Activated CD8-positive, alpha-beta memory T cell treated with anti-CD3 and anti-CD28 coated beads for 36 hours (primary cell): ENCODE results near the gene ITGAX. TPM values are rescaled to one million over a fixed set of nuclear protein-coding genes. Genes with fewer than 3 reads are reported as not detected.
"Not testable (repeated sequence)": the region's sequence is repeated elsewhere in the genome, so short reads cannot be mapped to it uniquely, and the experiment has no call there.

Source experiments
- CTCF ChIA-PET: fragments of 350-600 bp; sonication (Branson Sonifier 250); formaldehyde crosslinking; loops from one replicate; lab custom pipeline; 2021; ENCODE audit warnings: antibody characterized with exemption; lab: Charles Lee
- POLR2A ChIA-PET: fragments of 350-600 bp; sonication (Branson Sonifier 250); formaldehyde crosslinking; loops from one replicate; lab custom pipeline; 2021; ENCODE audit warnings: antibody characterized with exemption; lab: Charles Lee
- total RNA-seq, 2 experiments: library from RNA; stranded (reverse); gene quantifications; one replicate each; pipeline ENCODE4 v1.2.3, GENCODE V29; 2021

The ITGAX gene
- total RNA-seq, 2 experiments from 2014 or later: 4.3 to 5.3 TPM

DNA sequence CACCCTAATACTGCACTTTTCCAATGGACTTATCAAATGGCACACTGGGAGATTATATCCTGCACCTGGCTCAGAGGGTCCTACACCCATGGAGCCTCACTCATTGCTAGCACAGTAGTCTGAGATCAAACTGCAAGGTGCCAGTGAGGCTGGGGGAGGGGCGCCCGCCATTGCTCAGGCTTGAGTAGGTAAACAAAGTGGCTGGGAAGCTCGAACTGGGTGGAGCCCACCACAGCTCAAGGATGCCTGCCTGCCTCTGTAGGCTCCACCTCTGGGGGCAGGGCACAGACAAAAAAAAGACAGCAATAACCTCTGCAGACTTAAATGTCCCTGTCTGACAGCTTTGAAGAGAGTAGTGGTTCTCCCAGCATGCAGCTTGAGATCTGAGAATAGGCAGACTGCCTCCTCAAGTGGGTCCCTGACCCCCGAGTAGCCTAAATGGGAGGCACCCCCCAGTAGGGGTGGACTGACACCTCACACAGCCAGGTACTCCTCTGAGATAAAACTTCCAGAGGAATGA is 16.8 kb upstream of the ITGAX start:
- POLR2A ChIA-PET: not testable (repeated sequence)
- CTCF ChIA-PET: interaction anchor here (0.6 kb wide), 1 partner anchor 22 kb away, joined by 3 read pairs; no protein-coding TSS in a partner anchor

DNA sequence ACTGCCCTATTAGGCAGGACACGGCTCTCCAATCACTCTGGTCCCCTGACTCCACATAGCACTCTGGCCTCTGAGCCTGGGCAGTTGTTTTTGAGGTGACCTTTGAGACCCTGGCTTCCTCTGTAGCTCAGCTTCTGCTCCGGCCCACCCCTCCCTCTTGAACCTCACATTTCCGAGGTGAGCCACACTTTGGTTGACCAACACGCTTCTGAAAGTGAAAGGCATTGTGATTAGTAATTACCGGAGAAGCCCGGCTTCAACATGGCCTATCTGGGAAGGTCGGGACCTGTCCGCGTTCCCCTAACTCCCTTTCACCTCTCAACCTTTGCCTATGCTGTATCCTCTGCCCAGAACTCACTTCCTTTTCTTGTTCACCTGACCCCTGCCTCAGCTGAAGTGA is 10.3 kb upstream of the ITGAX start:
- CTCF ChIA-PET: interaction anchor here (0.7 to 1.7 kb wide), 2 partner anchors 13 to 237 kb away, joined by 3 to 4 read pairs; no protein-coding TSS in a partner anchor
- POLR2A ChIA-PET: no interaction called here

DNA sequence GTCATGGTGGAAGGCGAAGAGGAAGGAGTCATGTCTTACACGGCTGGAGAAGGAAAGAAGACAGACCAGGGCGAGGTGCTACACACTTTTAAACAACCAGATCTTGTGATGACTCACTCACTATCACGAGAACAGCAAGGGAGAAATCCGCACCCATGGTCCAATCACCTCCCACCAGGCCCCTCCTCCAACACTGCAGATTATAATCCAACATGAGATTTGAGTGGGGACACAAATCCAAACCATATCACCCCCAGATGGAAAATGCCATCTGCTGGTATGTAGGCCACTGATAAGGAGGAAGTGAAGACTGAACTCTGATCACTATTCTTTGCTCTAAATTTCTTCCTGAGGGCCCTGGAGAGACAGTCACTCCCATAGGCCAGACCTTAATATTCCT is 7.5 kb upstream of the ITGAX start:
- CTCF ChIA-PET: interaction anchor here (1.2 kb wide), 1 partner anchor 36 kb away, joined by 3 read pairs; no protein-coding TSS in a partner anchor
- POLR2A ChIA-PET: no interaction called here

DNA sequence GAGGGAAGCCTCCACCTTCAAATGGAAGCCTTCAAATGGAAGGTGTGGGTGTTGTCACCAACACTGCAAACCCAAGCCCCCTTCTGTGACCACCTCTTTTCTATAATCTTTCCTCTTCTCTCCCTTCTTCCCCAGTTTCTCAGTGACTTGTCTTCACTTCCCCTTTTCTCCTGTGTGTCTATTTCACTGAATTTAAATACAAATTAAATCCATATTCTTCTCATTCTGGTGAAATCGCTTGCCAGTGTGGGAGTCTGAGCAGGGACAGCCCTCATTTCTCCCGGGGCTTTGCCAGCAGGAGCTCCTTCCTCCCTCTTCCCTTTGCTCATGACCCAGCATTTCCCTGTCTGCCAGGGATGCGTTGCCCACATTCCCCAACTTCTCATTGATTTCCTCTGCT is 6.4 kb upstream of the ITGAX start:
- POLR2A ChIA-PET: no interaction called here

DNA sequence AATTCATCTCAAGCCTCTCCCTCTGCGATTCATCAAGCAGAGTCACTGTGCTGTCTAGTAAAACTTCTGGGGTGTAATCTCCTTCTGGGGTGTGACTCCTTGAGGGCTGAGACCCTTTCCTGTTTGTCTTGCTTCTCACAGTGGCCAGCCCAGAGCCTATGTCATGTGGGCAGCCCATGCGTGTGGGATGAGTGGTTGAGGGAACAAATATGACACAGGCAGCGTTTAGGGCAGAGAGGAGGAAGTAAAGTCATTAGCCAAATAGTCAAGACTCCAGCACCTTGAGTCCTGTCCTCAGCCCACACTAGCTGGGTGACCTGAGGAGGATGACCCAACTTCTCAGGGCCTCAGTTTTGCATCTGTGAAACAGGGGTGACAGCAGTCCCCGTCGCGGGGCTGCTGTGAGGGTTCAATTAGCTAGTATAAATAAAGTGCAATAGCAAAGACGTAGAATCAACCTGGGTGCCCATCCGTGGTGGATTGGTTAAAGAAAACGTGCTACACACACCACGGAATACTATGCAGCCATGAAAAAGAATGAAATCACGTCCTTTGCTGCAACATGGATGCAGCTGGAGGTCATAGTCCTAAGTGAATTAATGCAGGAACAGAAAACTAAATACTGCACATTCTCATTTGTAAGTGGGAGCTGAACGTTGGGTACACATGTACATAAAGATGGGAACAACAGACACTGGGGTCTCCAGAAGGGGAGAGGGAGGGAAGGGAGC is 4.5 kb upstream of the ITGAX start:
- ChIA-PET POLR2A (no interaction called here), CTCF (no interaction called here)

More for the DNA sequence above, 6.4 kb upstream of the ITGAX start:
- CTCF ChIA-PET: interaction anchor here (1.2 kb wide), 1 partner anchor 35 kb away, joined by 3 read pairs; no protein-coding TSS in a partner anchor

DNA sequence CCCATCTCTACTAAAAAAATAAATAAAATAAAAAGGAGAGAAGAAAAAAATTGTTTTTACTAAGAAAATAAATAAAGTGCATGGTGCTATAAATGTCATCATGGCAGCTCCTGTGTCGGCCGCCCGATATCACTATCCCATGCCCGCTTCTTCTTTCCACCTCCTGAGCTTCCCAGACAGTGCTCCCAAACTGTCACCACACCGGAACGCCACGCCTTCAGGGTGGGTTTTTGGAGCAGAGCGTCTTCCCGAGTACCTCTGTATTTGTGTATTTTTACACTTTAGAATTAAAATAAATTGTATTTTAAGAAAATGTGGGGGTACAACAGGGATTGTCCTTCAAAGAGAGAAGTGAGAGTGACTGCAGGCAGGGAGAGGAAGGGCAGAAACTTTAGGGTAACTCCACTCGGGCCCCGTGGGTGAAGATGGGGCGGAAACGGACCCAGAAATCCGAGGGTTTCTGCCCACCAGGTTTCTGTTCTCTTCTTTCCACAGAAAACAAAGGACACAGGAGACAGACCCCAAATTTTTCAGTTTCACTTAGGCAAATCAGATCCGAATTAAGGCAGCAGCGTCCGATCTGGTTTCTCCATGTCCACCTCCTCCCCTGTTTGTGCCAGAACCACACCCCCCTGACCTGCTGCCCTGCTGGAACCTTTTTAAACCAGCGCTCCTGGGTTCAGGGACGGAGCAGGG is 3.6 kb upstream of the ITGAX start:
- ChIA-PET CTCF (interaction anchor here (1.1 kb wide), 1 partner anchor 172 kb away, joined by 4 read pairs; the partner anchor contains the start of gene FUS), POLR2A (interaction anchor here (1.0 kb wide), 1 partner anchor 160 kb away, joined by 3 read pairs; no protein-coding TSS in a partner anchor)

DNA sequence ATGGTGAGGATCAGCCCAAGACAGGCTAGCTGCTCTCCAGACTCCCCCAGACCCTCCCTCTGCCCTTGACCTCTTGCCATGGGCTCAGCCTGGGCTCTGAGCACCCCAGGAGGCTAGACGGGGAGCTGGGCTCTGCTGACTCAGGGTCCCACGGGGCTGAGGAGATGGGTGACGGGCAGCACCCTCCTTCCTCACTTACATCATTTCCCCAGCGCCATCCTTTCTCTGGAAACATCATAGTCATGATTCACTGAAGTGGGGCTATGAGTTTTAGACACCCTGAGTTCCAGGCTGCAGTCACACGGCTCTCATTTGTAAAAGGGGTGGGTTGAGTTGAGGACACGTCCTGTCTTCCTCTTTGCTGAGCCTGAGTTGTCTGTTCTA is 3.0 kb upstream of the ITGAX start:
- ChIA-PET CTCF (interaction anchor here (1.1 kb wide), 1 partner anchor 172 kb away, joined by 4 read pairs; the partner anchor contains the start of gene FUS), POLR2A (interaction anchor here (0.6 to 1.0 kb wide), 2 partner anchors 100 to 160 kb away, joined by 3 read pairs; no protein-coding TSS in a partner anchor)

DNA sequence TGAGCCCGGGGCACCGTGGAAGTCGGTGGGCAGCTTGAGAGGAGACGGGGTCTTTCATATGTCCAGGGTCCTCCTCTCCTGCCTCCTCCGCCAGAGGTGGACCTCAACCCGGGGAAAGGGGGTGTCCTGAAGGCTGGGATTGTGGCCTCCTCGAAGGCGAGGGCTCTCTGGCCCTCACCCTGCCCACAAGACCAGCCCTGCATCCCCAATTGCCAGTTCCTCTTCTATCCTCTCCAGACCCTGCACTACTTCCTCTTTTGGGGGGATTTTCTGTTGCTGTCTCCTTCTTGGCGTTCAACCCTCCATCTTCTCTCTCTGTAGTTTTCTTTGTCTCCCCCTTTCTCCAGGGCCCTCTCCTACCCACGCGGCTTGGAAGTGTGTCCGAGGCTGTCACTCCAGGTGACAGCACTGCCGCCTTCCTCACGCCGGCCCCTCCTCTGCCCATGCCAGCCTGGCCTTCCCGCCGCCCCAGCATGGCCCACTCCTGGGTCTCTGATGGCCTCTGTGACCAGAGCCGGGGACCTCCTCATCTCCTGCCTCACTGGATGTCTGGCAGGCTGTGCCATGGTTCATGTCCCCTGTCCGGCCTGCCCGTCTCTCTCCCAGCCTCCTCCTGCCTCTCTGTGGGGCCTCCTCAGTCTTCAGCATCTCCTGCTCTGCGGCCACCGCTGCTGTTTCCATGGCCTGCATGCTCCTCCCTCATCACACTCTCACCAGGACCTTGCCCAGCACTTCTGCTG is 2.4 kb upstream of the ITGAX start:
- POLR2A ChIA-PET: interaction anchor here (0.6 to 1.0 kb wide), 2 partner anchors 100 to 161 kb away, joined by 3 read pairs; no protein-coding TSS in a partner anchor
- CTCF ChIA-PET: interaction anchor here (0.9 to 1.1 kb wide), 2 partner anchors 17 to 173 kb away, joined by 3 to 4 read pairs; partner anchors contain the start of gene FUS

DNA sequence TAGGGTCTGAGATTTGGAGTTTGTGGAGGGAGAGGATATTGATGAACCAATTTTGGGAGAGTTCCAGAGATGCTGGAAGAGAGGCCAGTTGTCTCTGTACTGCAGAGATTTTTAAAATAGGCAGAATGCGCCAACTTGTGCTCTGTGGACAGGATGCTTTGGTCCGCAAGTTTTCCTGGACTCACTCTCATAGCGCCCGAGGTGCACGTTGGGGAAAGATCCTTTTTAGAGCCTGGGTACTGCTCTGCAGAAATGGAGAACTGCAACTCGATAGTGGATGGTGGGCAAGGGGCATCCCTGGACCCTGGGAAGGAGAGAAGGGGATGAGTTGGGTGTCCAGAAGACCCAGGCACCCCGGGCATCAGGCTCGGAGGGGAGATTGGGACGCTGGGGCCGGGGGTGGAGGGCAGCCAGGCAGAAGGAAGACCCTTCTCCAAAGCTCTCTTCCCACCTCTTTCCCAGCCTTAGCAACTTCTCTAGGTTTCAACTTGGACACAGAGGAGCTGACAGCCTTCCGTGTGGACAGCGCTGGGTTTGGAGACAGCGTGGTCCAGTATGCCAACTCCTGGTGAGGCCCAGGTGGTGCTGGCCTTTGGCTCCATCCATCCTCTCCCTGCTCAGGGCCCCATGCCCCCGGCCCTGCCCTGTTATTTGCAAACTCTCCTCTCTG is 590 bp downstream of the ITGAX start:
- CTCF ChIA-PET: no interaction called here

DNA sequence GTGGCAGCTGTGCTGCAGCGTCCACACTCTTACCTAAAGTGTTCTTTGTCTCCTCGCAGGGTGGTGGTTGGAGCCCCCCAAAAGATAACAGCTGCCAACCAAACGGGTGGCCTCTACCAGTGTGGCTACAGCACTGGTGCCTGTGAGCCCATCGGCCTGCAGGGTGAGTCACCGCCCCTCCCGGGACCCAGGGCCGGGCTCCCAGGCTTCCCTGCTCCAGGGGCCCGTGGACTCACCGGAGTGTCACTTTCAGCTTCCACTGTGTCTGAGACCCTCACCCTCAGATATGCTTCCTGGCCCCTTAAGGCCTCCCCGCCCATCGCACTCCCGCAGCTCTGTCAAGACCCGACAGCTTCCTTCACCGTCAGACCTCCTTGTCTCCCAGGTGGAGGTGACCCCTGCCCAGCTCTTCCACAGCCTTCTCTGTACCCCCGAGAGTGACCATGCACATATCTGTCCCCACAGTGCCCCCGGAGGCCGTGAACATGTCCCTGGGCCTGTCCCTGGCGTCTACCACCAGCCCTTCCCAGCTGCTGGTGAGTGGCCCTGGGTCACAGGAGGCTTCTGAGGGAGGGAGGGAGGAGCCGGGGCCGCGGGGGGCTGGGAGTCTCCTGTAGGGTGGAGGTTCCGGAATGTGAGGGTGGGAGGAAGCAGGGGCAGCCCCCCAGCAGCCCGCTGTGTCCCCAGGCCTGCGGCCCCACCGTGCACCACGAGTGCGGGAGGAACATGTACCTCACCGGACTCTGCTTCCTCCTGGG is 1.8 kb downstream of the ITGAX start:
- POLR2A ChIA-PET: interaction anchor here (0.6 kb wide), 1 partner anchor 144 kb away, joined by 4 read pairs; no protein-coding TSS in a partner anchor
- CTCF ChIA-PET: interaction anchor here (0.7 to 0.9 kb wide), 2 partner anchors 86 to 102 kb away, joined by 3 read pairs; partner anchors contain the start of genes ARMC5 and ZNF843

More for the DNA sequence above, 590 bp downstream of the ITGAX start:
- POLR2A ChIA-PET: no interaction called here

DNA sequence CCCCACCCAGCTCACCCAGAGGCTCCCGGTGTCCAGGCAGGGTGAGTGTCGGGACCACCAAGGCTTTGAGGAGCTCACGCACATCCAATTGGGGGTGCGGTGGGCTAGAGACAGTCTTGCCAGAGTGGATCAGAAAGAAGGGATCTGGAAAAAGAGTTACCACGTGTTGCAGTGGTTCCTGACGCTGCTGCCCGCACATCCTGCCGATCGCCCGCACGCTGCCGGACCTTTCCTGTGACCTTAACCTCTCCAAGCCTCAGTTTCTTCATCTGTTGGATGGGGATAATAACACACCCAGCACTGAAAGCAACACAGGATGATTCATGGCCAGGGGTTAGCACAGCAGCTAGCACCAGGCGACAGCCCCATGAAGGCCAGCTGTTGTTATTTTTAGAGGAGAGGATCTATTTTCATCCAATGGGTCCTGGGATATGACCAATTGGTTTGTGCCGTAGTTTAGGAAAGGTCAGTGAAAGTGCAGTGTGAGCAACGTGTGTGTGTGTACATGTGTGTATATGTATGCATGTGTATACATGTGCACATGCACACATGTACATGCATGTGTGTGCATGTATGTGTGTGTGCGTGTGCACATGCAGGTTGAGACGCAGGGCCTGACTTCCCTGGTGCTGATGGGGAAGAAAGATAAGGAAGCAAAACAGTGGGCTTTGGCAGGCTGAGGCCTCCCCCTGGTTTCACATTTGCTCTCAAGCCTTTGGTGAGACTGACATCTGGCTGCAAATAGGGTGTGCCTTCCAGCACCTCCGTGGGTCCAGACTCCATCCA is 2.5 kb downstream of the ITGAX start:
- ChIA-PET POLR2A (no interaction called here), CTCF (interaction anchor here (0.9 to 1.7 kb wide), 2 partner anchors 23 to 102 kb away, joined by 3 to 6 read pairs; partner anchors contain the start of gene ARMC5)

DNA sequence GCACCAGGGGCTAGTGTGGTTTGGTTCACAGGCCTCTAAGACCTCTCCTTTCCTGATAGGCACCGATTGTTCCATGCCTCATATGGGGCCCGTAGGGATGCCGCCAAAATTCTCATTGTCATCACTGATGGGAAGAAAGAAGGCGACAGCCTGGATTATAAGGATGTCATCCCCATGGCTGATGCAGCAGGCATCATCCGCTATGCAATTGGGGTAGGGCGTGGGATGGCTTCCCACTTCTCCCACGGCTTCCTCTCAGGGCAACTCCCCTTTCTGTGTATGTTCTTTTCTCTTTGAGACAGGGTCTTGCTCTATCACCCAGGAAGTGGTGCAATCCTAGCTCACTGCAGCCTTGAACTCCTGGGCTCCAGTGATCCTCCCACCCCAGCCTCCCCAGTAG is 5.3 kb downstream of the ITGAX start:
- ChIA-PET POLR2A (interaction anchor here (0.7 kb wide), 1 partner anchor 143 kb away, joined by 3 read pairs; the partner anchor contains the start of gene PYDC1), CTCF (interaction anchor here (1.6 kb wide), 1 partner anchor 16 kb away, joined by 3 read pairs; no protein-coding TSS in a partner anchor)

DNA sequence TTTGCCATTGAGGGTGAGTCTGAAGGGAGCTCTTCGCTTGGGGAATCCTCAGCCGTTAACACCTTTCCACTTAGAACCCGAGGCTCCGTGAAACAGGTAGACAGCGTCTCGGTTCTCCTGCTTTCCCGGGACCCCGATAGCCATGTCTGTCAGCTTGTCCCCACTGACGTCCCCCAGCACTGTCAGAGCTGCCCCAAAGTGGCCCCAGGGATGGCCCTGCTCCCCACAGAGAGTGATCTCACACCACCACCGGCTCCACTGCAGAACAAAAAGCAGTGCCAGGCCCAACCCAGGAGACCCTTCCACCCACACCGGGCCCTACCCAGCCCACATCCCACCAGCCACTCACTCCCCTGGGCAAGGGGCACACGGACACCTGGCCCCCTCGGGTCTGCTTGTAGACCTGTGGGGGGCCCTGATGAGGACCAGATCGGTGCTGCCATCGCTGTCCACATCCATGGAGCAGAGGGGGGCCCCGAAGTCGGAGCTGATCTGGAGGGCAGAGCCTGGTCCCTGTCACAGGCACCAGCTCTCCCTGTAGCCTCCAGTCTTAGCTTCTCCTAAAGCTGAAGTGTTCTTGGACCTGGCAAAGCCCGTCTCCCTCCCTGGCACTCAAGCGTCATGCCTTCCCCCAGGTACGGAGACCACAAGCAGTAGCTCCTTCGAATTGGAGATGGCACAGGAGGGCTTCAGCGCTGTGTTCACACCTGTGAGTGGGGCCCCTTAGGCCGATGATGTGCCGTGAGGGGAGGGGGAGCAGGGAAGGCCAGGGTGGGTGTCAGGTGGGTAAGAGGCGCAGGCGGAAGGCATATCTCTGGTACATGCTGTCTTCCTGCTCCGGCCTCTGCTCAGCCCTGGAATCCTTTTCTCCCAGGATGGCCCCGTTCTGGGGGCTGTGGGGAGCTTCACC is 6.5 kb downstream of the ITGAX start:
- ChIA-PET CTCF (interaction anchor here (1.6 kb wide), 1 partner anchor 15 kb away, joined by 3 read pairs; no protein-coding TSS in a partner anchor), POLR2A (no interaction called here)

DNA sequence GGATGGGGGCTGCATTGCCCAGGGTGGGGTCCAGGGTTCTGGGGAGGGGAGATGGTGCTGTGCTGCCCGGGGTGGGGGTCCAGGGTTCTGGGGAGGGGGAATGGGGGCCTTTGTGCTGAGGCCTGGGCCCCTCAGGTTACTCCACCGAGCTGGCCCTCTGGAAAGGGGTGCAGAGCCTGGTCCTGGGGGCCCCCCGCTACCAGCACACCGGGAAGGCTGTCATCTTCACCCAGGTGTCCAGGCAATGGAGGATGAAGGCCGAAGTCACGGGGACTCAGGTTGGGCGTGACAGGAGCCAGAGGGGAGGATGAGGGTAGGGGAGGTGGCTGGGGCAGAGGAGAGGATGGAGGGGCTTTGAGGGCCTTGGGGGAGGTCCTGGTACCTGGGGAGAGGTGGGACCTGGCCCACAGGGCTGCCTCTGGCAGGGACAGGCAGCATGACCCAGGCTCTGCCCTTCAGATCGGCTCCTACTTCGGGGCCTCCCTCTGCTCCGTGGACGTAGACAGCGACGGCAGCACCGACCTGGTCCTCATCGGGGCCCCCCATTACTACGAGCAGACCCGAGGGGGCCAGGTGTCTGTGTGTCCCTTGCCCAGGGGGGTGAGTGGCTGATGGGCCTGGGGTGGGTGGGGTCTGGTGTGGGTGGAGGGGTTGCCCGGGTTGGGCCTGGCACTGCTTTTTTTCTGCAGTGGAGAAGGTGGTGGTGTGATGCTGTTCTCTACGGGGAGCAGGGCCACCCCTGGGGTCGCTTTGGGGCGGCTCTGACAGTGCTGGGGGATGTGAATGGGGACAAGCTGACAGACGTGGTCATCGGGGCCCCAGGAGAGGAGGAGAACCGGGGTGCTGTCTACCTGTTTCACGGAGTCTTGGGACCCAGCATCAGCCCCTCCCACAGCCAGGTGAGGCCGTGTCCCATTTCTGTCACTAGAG is 7.8 kb downstream of the ITGAX start:
- POLR2A ChIA-PET: no interaction called here
- CTCF ChIA-PET: no interaction called here
